NT2/D1 (cell line): ENCODE results near the gene GLIS2.

Experiments
- SUZ12 ChIP-seq: IDR thresholded peaks from 2 replicates; pipeline ENCODE4 v1.6.1; 2011; ENCODE audit not compliant: insufficient read length, insufficient read depth; ENCODE audit errors: extremely low read depth
- YY1 ChIP-seq: IDR thresholded peaks from 2 replicates; pipeline ENCODE4 v1.6.1; 2011; ENCODE audit not compliant: insufficient read length, insufficient read depth
- ZNF274 ChIP-seq: IDR thresholded peaks from 2 replicates; pipeline ENCODE4 v1.6.1; 2011; ENCODE audit warnings: mild to moderate bottlenecking, low read depth, low read length

DNA sequence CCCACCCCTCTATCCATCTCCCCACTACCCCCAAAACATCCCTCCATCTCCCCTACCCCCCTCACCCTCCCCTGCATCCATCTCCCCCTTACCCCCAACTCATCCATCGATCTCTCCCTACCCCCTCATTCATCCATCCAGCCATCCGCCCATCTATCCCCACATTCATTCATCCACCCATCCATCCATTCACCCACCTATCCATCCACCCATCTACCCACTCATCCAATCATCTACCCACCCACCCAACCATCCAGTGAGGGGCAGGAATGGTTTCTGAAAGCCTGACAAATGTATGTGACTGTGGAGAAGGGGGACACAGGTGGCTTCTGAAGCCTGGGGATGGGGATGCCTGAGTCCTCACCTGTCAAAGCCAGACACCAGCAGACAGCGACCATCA, 44.0 kb downstream of the GLIS2 start:
- TF ChIP-seq YY1 (no peak), SUZ12 (no peak), ZNF274 (no peak)
